Cardiac fibroblast (primary cell): Measurements from ENCODE around the gene FBXO31.

Experiments used
- DNase-seq, 2 donors: peaks; one replicate each; pipeline versions ENCODE4 v3.0.0 to v3.0.0-alpha.2; 2010; ENCODE audit warnings: low read depth in 2 of 2
- H3K4me3 ChIP-seq, 2 donors: replicated peaks in 1 of 2; 1 replicate in 1 of 2; 2 replicates in 1 of 2; pipeline ENCODE4 v1.5.1; 2011; ENCODE audit warnings: low read depth in 2 of 2, low read length in 2 of 2, mild to moderate bottlenecking in 2 of 2, moderate library complexity in 1 of 2
- CTCF ChIP-seq: IDR thresholded peaks from one replicate; pipeline ENCODE4 v1.5.1; 2011; ENCODE audit warnings: low read depth, mild to moderate bottlenecking, low read length, inconsistent platforms

Gene FBXO31

GRCh38 chr16:87279094-87279658 lies 104.4 kb downstream of the FBXO31 start:
- DNase-seq, result no peak
- no peak overlapping the region for H3K4me3 ChIP-seq
- TF ChIP-seq CTCF, result no peak

GRCh38 chr16:87278191-87279093 lies 105.1 kb downstream of the FBXO31 start:
- no peak overlapping the region for H3K4me3 ChIP-seq
- peak; percentile 82 to 90 for DNase-seq
- peak; percentile 95 for TF ChIP-seq CTCF
